RPMI7951 (cell line): ENCODE measurements around the gene PYROXD2. TPM values are rescaled to one million over a fixed set of nuclear protein-coding genes. Genes with fewer than 3 reads are reported as not detected.

Experiments used
- DNase-seq: peaks from one replicate; pipeline ENCODE4 v3.0.0-alpha.2; 2012; ENCODE audit warnings: low read depth
- total RNA-seq: library from RNA; depleted of rRNA; stranded (reverse); fragments of >200 nt; shearing (Covaris generic); gene quantifications from 2 replicates; pipeline ENCODE4 v1.2.3, GENCODE V29; 2014; rRNA removed

PYROXD2 gene
- total RNA-seq, result 1.3 and 2.0 TPM in 2 replicates

- DNase-seq, result peak; percentile 77
Observed at GRCh38 chr10:98414932-98415730, at the start of gene PYROXD2. PYROXD2 (minus strand) TSS chr10:98415182; CDS start chr10:98415135, 47 bp downstream.

DNA sequence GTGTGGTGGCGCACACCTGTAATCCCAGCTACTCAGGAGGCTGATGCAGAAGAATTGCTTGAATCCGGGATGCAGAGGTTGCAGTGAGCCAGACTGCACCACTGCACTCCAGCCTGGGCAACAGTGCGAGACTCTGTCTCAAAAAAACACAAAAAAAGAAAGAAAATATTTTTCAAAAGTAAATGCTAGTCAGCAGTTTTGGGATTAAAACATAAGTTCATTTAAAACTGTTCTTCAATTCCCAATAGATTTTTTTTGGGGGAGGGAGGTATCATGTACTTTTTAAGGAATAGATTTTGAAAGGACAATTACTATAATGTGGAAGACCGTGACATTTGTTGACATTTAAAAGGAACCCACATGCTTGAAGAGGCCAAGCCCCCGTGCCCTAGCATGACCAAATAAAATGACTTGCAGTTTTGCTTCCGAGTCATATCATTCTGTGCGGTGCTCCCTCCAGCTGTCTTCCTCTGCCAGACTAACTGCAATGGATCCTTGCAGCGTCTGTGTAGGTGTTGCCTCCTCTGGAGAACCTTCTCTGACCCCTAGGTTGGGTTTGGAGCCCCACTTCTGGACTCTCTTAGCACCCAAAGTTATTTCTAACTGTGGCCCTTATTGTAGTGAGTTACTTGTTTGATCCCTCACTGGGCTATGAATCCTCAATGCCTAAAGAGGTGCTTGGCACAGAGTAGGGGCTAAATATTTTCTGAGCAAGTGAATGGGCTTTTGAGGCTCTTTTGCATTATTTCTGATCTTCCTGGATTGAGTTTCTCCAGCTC, 49.2 kb upstream of the PYROXD2 start:
- no peak for DNase-seq

DNA sequence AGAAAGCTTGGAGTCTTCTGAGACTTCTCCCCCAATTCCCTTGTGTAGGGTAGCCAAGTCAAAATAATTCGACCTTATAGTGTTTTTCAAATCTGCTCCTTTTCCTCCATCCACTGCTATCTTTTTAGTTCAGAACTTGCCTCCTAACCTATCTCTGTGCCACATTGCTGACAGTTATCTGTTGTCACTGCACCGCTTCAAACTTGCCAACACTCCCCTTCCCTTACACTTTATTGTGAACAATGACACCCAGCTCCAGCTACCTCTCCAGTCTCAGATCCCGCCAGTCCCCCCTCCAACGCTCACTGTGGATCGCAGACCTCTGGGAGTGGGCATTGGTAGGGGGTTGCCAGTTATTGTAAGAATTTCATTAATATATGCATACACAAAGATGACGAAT, 48.0 kb upstream of the PYROXD2 start:
- DNase-seq, result no peak

GRCh38 chr10:98461500-98461842, 46.5 kb upstream of the PYROXD2 start:
- no peak for DNase-seq

- peak; percentile 90 for DNase-seq
Observed at GRCh38 chr10:98460837-98461499, 46.0 kb upstream of the PYROXD2 start.

GRCh38 chr10:98458809-98459784, 44.1 kb upstream of the PYROXD2 start:
- DNase-seq, result no peak

DNA sequence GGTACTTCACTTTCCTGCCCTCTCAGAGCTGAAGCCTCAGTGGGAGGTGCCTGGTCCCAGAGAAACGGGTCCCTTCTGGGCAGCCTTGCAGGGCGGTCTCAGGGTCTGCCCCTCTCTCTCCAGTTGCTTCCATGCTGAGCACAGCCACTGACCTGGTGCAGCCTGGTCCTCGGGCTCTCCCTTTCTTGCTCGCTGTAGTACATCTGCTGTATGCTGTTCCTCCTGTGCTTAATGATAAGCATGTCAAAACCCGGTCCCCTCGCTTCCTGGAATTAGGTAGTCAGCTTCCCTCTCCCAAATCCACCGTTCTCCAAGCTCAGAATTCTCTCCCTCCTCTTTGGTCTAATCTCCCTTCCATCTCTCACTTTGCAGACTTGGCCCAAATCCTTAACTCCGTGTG, 42.7 kb upstream of the PYROXD2 start:
- no peak for DNase-seq

GRCh38 chr10:98456686-98457482, 41.9 kb upstream of the PYROXD2 start:
- no peak for DNase-seq

DNA sequence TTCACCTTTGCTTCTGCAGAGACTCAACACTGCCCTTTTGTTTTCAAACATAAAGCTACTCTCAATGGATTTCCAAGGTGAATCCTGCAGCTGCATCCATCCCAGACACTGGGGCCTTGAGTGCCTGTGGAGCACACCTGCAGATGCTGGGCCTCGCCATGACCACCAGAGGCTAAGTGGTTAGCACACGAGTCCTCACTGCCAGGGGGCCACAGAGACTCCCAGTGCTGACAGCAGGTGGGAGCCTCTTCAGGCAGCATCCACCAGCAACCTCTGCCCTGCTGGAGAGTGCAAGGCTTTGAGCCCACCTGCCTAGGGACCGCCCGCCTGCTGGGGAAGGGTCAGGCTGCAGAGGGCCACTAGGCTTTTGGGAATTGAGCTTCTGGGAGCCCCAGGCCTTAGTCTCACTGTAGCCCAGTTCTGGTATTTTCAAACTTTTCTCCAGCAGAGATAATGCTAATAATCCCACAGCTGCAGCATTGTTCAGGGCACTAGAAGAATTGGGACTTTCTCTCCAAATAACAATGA, 41.1 kb upstream of the PYROXD2 start:
- no peak for DNase-seq

- no peak for DNase-seq
Observed at GRCh38 chr10:98453729-98454128, 38.7 kb upstream of the PYROXD2 start.

GRCh38 chr10:98450618-98451017, 35.6 kb upstream of the PYROXD2 start:
- no peak for DNase-seq

DNA sequence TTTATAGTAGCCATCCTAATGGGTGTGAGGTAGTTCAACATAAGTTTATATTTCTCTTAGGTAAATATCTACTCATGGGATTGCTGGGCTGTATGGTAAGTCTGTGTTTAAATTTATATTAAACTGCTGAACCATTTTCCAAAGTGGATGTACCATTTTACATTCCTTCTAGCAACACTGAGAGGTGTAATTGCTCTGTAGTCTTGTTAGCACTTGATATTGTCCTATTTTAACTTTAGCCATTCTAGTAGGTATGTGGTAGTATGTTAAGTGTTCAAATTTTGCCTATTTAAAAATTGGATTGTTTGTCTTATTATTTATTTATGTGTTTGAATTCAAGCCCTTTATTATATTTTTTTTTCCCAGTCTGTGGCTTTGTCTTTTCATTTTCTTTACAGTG, 34.3 kb upstream of the PYROXD2 start:
- no peak for DNase-seq

GRCh38 chr10:98446661-98447221, 31.8 kb upstream of the PYROXD2 start, which contains the start of gene HPS1:
HPS1 (minus strand) TSS chr10:98446935; CDS start chr10:98443240, 3,695 bp downstream.
- DNase-seq, result peak; percentile 59

GRCh38 chr10:98446151-98446660, 31.2 kb upstream of the PYROXD2 start:
- DNase-seq, result peak; percentile 23

DNA sequence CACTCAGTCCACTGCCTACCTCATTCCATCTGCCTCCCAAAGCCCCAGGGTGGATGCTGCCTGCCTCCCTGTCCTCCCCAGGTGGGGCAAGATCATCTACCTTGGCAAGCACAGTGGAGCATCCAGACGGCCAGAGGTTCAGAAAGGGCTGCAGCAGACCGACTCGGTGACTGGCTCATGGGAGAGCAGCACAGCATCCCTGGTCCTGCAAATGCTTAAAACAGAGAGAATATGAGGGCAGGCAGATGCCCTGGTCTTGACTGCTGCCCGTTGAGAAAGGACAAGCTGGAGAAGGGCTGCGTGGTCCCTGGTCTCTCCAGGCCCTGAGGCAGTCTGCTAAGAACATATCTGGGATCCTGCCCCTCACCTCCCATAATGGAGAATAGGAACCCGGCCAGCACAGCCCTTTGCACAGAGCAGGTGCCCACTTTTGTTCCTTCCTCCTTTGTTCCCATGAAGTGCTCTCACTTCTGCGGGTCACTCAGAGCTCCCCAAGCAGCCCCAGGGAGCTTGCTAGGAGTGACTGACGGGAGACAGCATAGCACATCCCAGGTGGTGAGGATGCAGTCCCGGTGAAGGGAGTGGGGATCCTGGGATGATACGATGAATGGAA, 30.3 kb upstream of the PYROXD2 start:
- no peak for DNase-seq

GRCh38 chr10:98444314-98445006, 29.5 kb upstream of the PYROXD2 start:
- DNase-seq, result no peak

DNA sequence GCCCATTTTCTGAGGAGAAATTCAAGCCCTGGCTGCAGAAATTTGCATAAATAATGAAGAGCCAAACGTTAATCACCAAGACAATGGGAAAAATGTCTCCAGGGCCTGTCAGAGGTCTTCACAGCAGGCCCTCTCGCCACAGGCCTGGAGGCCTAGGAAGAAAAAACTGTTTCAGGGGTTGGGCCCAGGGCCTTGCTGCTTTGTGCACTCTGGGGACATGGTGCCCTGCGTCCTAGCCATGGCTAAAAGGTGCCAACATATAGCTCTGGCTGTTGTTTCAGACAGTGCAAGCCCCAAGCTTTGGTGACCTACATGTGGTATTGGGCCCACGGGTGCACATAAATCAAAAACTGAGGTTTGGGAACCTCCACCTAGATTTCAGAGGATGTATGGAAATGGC, 23.7 kb upstream of the PYROXD2 start:
- DNase-seq, result no peak

DNA sequence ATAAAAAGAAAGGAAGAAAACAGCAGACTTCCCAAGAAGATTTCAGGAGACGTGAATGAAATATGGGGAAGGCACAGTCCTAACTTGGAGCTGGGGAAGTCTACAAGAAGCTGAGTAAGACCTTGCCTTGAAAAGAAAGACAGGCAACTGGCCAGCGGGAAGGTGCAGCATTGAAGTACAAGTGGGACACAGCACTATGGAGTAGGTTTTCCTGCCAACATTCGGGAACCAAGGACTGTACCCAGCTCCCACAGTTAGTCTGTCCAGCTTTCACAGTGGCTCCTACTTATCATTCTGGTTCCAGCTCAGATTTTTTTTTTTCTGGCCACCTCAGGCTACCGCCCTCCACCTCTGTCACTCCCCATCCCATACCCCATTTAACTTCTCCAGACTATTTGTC, 21.7 kb upstream of the PYROXD2 start:
- no peak for DNase-seq

GRCh38 chr10:98435178-98435577, 20.2 kb upstream of the PYROXD2 start:
- DNase-seq, result no peak
